DOHH2 (cell line): ENCODE measurements around the gene LTBR.

Source experiments
- CTCF ChIP-seq: fragments of 200-600 bp; sonication (generic); IDR thresholded peaks from one replicate; pipeline ENCODE4 v1.5.1; 2014; ENCODE audit warnings: antibody characterized with exemption, mild to moderate bottlenecking, low read depth, low read length; ENCODE audit not compliant: poor library complexity, severe bottlenecking
- EZH2phosphoT487 ChIP-seq: fragments of 200-600 bp; sonication (generic); IDR thresholded peaks from 2 replicates; pipeline ENCODE4 v1.6.1; 2017; ENCODE audit warnings: borderline replicate concordance, mild to moderate bottlenecking, antibody characterized with exemption, low read length, moderate library complexity, mixed read lengths

GRCh38 chr12:6416596-6416995, 32.6 kb downstream of the LTBR start:
- no peak for TF ChIP-seq CTCF
- no peak for TF ChIP-seq EZH2phosphoT487
